Body of pancreas (tissue), 4 donors: Measurements from ENCODE around the gene ANKRD49.

Experiments used
- CTCF ChIP-seq, 7 experiments: fragments of 450-650 bp in 4 of 7; fragments of 200-600 bp in 3 of 7; sonication (generic) in 3 of 7; IDR thresholded peaks; one replicate each; pipeline ENCODE4 v1.5.1; 2016 to 2019; ENCODE audit warnings: antibody characterized with exemption in 7 of 7
- POLR2A ChIP-seq, 3 donors: fragments of 450-650 bp; IDR thresholded peaks; one replicate each; pipeline ENCODE4 v1.6.1; 2016; ENCODE audit warnings: antibody characterized with exemption in 3 of 3, mild to moderate bottlenecking in 2 of 3

GRCh38 chr11:94526645-94527438 lies 33.1 kb downstream of the ANKRD49 start:
- TF ChIP-seq CTCF (IDR thresholded peaks at IDR 0.05) (no peak), POLR2A (IDR thresholded peaks at IDR 0.05) (no peak)
